Left ventricle myocardium inferior (tissue), 1 donor: Measurements from ENCODE around the gene CLEC4F. TPM values are rescaled to one million over a fixed set of nuclear protein-coding genes. Genes with fewer than 3 reads are reported as not detected.

Experiments
- DNase-seq: peaks from one replicate; pipeline ENCODE4 v3.0.0-alpha.2; 2020
- H3K27ac ChIP-seq: fragments of 200-600 bp; replicated peaks from 2 replicates; pipeline ENCODE4 v1.8.0; 2021
- H3K27me3 ChIP-seq: fragments of 200-600 bp; 2 replicates; pipeline ENCODE4 v1.8.0; 2021; ENCODE audit warnings: low read depth
- H3K36me3 ChIP-seq: fragments of 200-600 bp; 2 replicates; pipeline ENCODE4 v1.8.0; 2021
- H3K4me1 ChIP-seq: fragments of 200-600 bp; 2 replicates; pipeline ENCODE4 v1.8.0; 2021
- H3K4me3 ChIP-seq: fragments of 200-600 bp; 2 replicates; pipeline ENCODE4 v1.8.0; 2021; ENCODE audit warnings: mild to moderate bottlenecking, moderate library complexity
- H3K9me3 ChIP-seq: fragments of 200-600 bp; replicated peaks from 2 replicates; pipeline ENCODE4 v1.8.0; 2021
- intact Hi-C: fragments of 100-400 bp; cut with micrococcal nuclease; formaldehyde crosslinking; loops from one replicate; pipeline ENCODE4 v1.11.0; 2022
- total RNA-seq: library from RNA; stranded (reverse); fragmentation: NEBNext Ultra II Directional; extraction: Animal tissue kit (Norgen Biotek cat#: 25700); gene quantifications from one replicate; pipeline ENCODE4 v1.2.1, GENCODE V29; 2021
- TF ChIP-seq, protein P1 (sequence below): fragments of 200-600 bp; IDR thresholded peaks from 2 replicates; pipeline ENCODE4 v1.8.0; 2021; ENCODE audit warnings: antibody characterized with exemption, mild to moderate bottlenecking, borderline replicate concordance
- donor health status: DM: no; HTN: yes; CAD: no; lungs with severe emphysema.

The CLEC4F gene
- total RNA-seq, 1 donor from 2014 or later: not detected

DNA sequence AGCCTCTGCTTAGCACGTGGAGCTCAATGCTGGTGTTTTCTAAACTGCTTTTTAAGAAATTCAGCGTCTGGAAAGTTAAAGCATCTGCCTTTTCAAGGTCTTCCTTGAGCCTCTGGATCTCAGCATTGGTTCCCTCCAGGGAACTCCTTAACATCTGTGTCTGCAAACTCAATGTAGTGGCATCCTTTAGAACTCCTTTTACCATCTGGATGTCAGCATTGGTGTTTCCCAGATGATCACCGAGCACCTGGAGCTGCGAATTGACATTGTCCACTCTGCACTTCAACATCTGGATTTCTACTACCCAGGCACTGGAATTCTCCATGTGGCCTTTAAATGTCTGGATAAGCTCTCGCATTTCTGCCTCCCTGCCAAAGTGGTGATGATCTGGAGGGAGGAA is 3.7 kb downstream of the CLEC4F start:
- Histone ChIP-seq H3K27me3 (peaks cover 66% of the 10 kb centered on the region), H3K36me3 (no peaks in the 10 kb centered on the region), H3K4me3 (no peak overlapping the region), H3K9me3 (no peaks in the 10 kb centered on the region), H3K27ac (no peak overlapping the region), H3K4me1 (no peaks in the 10 kb centered on the region)
- intact Hi-C loops: no loop called here
- TF ChIP-seq, protein P1, sequence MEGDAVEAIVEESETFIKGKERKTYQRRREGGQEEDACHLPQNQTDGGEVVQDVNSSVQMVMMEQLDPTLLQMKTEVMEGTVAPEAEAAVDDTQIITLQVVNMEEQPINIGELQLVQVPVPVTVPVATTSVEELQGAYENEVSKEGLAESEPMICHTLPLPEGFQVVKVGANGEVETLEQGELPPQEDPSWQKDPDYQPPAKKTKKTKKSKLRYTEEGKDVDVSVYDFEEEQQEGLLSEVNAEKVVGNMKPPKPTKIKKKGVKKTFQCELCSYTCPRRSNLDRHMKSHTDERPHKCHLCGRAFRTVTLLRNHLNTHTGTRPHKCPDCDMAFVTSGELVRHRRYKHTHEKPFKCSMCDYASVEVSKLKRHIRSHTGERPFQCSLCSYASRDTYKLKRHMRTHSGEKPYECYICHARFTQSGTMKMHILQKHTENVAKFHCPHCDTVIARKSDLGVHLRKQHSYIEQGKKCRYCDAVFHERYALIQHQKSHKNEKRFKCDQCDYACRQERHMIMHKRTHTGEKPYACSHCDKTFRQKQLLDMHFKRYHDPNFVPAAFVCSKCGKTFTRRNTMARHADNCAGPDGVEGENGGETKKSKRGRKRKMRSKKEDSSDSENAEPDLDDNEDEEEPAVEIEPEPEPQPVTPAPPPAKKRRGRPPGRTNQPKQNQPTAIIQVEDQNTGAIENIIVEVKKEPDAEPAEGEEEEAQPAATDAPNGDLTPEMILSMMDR: no peak
- DNase-seq: no peak

DNA sequence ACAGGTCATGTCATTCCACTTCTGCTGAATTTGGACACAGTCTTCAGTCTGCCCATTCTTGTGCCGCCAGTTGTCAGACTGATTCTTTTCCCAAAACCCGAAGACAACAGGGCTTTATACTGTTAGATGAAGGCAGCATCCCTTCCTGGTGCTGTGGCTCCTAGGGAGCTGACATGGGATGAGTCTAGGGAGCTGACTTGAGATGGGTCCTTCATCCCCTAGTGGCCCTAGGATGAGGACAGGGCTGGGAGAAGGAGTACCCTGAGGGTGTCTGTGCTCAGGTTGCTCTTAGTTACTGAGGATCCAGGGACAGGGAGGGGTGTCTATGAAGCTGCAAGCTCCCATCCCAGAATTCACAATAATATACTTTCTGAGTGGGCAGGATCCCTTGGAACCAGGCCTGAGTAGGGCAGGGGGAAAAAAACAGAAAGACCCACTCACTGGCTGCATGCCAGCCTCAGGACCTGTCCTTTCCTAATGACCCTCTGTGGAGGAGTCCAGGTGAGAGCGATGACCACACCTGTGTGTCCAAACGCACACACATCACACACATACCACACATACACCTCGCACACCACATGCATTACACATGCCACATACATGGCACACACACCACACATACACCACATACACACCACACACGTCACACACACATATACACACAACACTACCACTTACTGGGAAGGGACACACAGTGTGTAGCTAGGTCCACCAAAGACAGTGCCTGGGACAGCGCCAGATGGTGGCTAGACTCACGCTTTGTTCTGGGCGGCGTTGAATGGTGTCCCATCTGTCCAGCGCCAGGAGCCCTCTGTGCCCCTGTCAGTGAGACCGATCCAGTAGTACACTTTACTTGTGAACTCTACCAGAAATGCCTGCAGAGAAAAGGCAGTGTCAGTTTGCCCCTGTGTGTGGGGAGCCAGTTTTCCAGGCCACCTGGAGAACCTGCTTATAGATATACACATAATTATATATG is 11.1 kb downstream of the CLEC4F start:
- no peak for DNase-seq
- Histone ChIP-seq H3K27me3 (peaks cover 39% of the 10 kb centered on the region), H3K27ac (no peak overlapping the region), H3K4me1 (no peaks in the 10 kb centered on the region), H3K36me3 (no peaks in the 10 kb centered on the region), H3K9me3 (no peaks in the 10 kb centered on the region), H3K4me3 (no peak overlapping the region)
- TF ChIP-seq, protein P1: no peak
- intact Hi-C loops: no loop called here

DNA sequence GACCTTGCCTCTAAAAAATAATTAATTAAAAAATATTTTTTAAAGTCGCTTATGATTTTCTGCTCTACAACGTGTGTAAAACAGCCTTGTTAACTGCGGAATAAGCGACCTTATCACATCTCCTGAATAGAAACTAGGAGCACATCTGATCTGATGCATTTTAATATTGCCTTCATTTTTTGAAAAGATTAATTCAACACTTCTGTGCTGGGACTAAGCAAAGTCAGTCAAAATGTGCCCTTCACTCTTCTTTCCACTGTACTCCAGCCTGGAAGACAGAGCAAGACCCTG is 12.6 kb downstream of the CLEC4F start:
- TF ChIP-seq, protein P1: no peak
- H3K4me3 ChIP-seq: no peak overlapping the region
- DNase-seq: no peak
- no peaks in the 10 kb centered on the region for H3K36me3 ChIP-seq
- H3K4me1 ChIP-seq: no peaks in the 10 kb centered on the region
- no peaks in the 10 kb centered on the region for H3K9me3 ChIP-seq
- H3K27ac ChIP-seq: no peak overlapping the region
- peaks cover 32% of the 10 kb centered on the region for H3K27me3 ChIP-seq
- intact Hi-C loops: no loop called here

DNA sequence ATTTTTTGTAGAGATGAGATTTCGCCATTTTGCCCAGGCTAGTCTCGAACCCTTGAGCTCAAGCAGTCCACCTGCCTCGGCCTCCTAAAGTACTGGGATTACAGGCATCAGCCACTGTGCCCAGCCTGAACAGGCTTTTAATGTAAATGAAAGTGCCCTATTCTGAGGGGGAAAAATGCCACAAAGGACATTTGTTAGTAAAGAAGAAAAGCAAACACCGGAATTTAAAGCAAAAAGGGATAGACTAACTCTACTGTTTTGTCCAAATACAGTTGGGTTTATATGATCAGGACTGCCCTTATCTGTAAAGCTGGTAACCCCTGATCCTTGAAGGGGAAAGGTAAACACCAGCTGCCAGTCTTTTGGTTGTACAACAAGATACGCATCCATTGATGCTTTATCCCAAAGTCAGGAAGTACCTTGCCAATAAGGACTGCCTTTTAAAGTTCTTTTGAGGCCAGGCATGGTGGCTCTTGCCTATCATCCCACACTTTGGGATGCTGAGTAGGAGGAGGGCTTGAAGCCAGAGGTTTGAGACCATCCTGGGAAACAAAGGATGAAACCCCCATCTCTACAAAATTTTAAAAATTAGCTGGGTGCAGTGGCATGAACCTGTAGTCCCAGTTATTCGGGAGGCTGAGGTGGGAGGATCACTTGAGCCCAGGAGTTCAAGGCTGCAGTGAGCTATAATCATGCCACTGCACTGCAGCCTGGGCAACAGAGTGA is 13.1 kb downstream of the CLEC4F start:
- no peaks in the 10 kb centered on the region for H3K4me1 ChIP-seq
- no peak for DNase-seq
- no peak overlapping the region for H3K4me3 ChIP-seq
- peaks cover 32% of the 10 kb centered on the region for H3K27me3 ChIP-seq
- TF ChIP-seq, protein P1: no peak
- intact Hi-C loops: no loop called here
- no peaks in the 10 kb centered on the region for H3K9me3 ChIP-seq
- H3K36me3 ChIP-seq: no peaks in the 10 kb centered on the region
- no peak overlapping the region for H3K27ac ChIP-seq

DNA sequence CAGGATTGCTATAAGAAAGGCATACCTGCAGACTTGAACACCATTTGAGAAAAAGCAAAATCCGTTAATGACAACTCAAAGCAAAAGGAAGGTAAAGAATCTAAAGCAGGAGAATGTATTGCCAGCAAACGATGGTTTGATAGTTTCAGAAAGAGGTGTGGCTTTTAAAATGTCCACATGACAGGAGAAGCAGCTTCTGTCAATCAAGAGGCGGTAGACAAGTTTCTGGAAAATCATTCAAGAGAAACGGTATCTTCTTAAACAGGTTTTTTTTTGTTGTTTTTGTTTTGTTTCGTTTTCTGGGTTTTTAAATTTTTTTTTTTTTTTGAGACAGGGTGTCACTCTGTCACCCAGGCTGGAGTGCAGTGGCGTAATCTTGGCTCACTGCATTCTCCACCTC is 13.8 kb downstream of the CLEC4F start:
- peaks cover 32% of the 10 kb centered on the region for H3K27me3 ChIP-seq
- H3K36me3 ChIP-seq: no peaks in the 10 kb centered on the region
- intact Hi-C loops: no loop called here
- no peak overlapping the region for H3K27ac ChIP-seq
- no peak overlapping the region for H3K4me3 ChIP-seq
- no peaks in the 10 kb centered on the region for H3K9me3 ChIP-seq
- no peak for DNase-seq
- no peaks in the 10 kb centered on the region for H3K4me1 ChIP-seq
- TF ChIP-seq, protein P1: no peak
